ENCODE data around the gene TMC4.
"Not testable (repeated sequence)": the region's sequence is repeated elsewhere in the genome, so short reads cannot be mapped to it uniquely, and the experiment has no call there.

TMC4 gene

GRCh38 chr19:54179921-54180461 is 7.0 kb upstream of the TMC4 start:
- no peak for DNase-seq (ENCODE audit: low read depth)

GRCh38 chr19:54179262-54179852 is 6.4 kb upstream of the TMC4 start:
- no peak for DNase-seq (ENCODE audit: low read depth)

- DNase-seq (ENCODE audit: low read depth), result no peak
Measured at GRCh38 chr19:54178581-54179261, 5.8 kb upstream of the TMC4 start.

GRCh38 chr19:54173951-54174834 is 1.2 kb upstream of the TMC4 start:
- no peak for DNase-seq (ENCODE audit: low read depth)

GRCh38 chr19:54173359-54173699 is 369 bp upstream of the TMC4 start:
- no peak for DNase-seq (ENCODE audit: low read depth)

- not testable (repeated sequence) for DNase-seq (ENCODE audit: low read depth)
Measured at GRCh38 chr19:54171736-54172431, 1.1 kb downstream of the TMC4 start.

GRCh38 chr19:54169149-54169740 is 3.7 kb downstream of the TMC4 start:
- no peak for DNase-seq (ENCODE audit: low read depth)

- DNase-seq (ENCODE audit: low read depth), result peak; percentile 55
Measured at GRCh38 chr19:54168174-54168917, 4.6 kb downstream of the TMC4 start.

- DNase-seq (ENCODE audit: low read depth), result no peak
Measured at GRCh38 chr19:54165222-54165621, 7.7 kb downstream of the TMC4 start.

GRCh38 chr19:54164369-54165068 is 8.4 kb downstream of the TMC4 start:
- DNase-seq (ENCODE audit: low read depth), result no peak

- no peak for DNase-seq (ENCODE audit: low read depth)
Measured at GRCh38 chr19:54162884-54163283, 10.1 kb downstream of the TMC4 start.

- DNase-seq (ENCODE audit: low read depth), result no peak
Measured at GRCh38 chr19:54162241-54162805, 10.6 kb downstream of the TMC4 start.

GRCh38 chr19:54160854-54161253 is 12.1 kb downstream of the TMC4 start:
- no peak for DNase-seq (ENCODE audit: low read depth)

GRCh38 chr19:54160182-54160811 is 12.7 kb downstream of the TMC4 start:
- DNase-seq (ENCODE audit: low read depth), result no peak

GRCh38 chr19:54159352-54160181 is 13.4 kb downstream of the TMC4 start, which contains the start of gene LENG1:
LENG1 (minus strand) TSS chr19:54159721; CDS start chr19:54159695, 26 bp downstream.
- DNase-seq (ENCODE audit: low read depth), result peak; percentile 99

GRCh38 chr19:54158812-54159351 is 14.1 kb downstream of the TMC4 start:
- no peak for DNase-seq (ENCODE audit: low read depth)

GRCh38 chr19:54156953-54157352 is 16.0 kb downstream of the TMC4 start:
- DNase-seq (ENCODE audit: low read depth), result no peak

GRCh38 chr19:54156490-54156889 is 16.5 kb downstream of the TMC4 start:
- no peak for DNase-seq (ENCODE audit: low read depth)
